ENCODE results near the gene HOXA5. TPM values are rescaled to one million over a fixed set of nuclear protein-coding genes. Genes with fewer than 3 reads are reported as not detected.
A peak's percentile ranks its signal among the peaks of the same experiment; 100 is the strongest.

The HOXA5 gene
- total and polyA plus RNA-seq, 2 donors, result 0.24 to 0.43 TPM

DNA sequence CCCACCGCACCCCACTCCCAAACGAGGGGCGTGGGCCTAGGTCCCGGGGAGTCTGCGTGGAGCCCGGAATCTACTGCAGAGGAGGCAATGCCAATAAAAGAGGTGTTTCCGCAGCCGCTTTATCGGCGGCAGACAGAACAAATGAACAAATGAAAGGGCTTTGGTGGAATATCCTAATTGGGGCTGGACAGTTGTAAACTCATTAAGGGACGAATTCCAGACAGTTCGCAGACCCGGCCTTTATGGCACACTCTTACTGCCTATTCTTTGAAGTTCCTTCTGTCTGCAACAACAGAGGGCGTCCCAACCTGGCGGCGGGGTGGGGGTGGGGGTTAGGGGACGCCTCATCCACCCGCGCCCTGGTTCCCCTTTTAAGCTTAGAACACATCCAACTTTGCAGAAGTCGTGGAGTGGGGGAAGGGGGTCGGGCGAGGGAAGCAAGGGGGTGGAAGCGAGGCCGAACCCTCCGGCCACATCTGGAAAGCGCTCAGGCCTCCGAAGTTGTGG lies 17.8 kb upstream of the HOXA5 start:
- Histone ChIP-seq H3K27me3 (ENCODE audit: control insufficient read depth in 2 of 2, insufficient read depth in 1 of 2, low read length in 1 of 2) (peaks cover 88 to 100% of the 10 kb centered on the region in 2 donors), H3K9me3 (ENCODE audit: control insufficient read depth in 2 of 2, insufficient read depth in 1 of 2, low read length in 1 of 2) (peaks cover 3 to 24% of the 10 kb centered on the region in 2 donors), H3K4me1 (ENCODE audit: control insufficient read depth in 2 of 2, insufficient read depth in 2 of 2, low read length in 2 of 2) (peaks cover 31 to 59% of the 10 kb centered on the region in 2 donors), H3K27ac (ENCODE audit: low read depth in 1 of 2, low read length in 1 of 2) (no peak overlapping the region), H3K4me3 (ENCODE audit: low read length in 2 of 2) (peak overlapping the region; percentile 56 to 73), H3K36me3 (ENCODE audit: control insufficient read depth in 2 of 2, insufficient read depth in 2 of 2, low read length in 1 of 2) (peaks cover 0 to 3% of the 10 kb centered on the region in 2 donors)
- WGBS, result 2% methylated on average over 27 of the region's 27 CpGs
- no peak for DNase-seq (ENCODE audit: low read depth in 6 of 9, low spot score in 9 of 9)

DNA sequence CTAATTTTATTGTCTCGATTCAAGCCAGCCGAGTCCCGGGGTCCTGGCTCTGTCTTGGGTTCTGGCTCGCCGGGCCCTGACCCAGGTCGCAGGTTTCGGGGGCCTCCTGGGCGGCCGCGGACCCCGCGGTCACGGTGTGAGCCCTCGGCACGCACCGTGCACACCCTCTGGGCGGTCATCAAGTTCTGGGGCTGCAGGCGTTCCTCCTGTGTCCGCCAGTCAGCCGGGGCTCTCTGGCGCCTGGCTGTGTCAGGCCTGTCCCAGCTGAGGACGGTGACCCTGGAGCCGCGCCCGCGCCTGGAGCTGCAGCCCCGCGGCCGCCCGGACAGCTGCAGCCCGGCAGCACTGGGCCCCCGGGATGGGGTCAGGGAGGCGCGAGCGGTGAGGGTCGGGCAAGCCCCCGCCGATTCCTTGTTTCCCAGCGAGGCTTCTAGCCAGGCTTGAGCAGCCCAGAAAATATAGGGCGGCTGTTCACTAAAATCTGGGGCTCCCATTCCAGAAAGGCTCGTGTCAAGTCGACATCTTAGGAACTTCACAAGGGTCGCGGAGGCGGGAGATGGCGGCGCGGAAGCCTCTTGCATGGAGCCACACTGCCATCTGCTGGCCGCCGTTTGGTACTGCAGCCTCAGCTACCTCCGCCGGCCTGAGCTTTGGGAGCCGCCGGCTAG lies 17.2 kb upstream of the HOXA5 start:
- peaks cover 27 to 59% of the 10 kb centered on the region in 2 donors for H3K4me1 ChIP-seq (ENCODE audit: control insufficient read depth in 2 of 2, insufficient read depth in 2 of 2, low read length in 2 of 2)
- peak overlapping the region; percentile 56 to 73 for H3K4me3 ChIP-seq (ENCODE audit: low read length in 2 of 2)
- DNase-seq (ENCODE audit: low read depth in 6 of 9, low spot score in 9 of 9), result peak; percentile 63 to 91 (median 82)
- WGBS, result under 1% methylated on average over 54 of the region's 54 CpGs
- peaks cover 88 to 100% of the 10 kb centered on the region in 2 donors for H3K27me3 ChIP-seq (ENCODE audit: control insufficient read depth in 2 of 2, insufficient read depth in 1 of 2, low read length in 1 of 2)
- peaks cover 3 to 24% of the 10 kb centered on the region in 2 donors for H3K9me3 ChIP-seq (ENCODE audit: control insufficient read depth in 2 of 2, insufficient read depth in 1 of 2, low read length in 1 of 2)
- no peak overlapping the region for H3K27ac ChIP-seq (ENCODE audit: low read depth in 1 of 2, low read length in 1 of 2)
- peaks cover 0 to 3% of the 10 kb centered on the region in 2 donors for H3K36me3 ChIP-seq (ENCODE audit: control insufficient read depth in 2 of 2, insufficient read depth in 2 of 2, low read length in 1 of 2)

DNA sequence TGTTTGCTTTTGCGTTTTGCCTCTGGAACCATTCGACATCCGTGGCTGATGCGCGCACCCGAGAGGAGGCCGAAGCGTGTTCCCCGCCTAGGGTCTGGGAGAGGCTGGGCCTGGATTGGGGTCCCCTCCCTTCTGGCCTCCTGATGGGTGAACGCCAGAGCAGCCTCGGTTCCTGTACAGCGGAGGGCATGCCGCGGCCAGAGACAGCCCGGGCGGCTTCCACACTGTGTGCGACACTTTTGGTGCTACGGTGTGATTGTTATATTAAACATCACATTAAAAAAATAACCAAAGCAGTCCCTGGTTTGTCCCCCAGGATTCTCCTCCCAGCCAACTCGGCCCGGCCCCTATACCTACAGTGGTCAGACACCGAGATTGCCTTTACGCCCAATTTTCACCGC lies 16.7 kb upstream of the HOXA5 start:
- DNase-seq (ENCODE audit: low read depth in 6 of 9, low spot score in 9 of 9), result peak in 1 of 9 donors; percentile 53
- WGBS, result 7% methylated on average over 23 of the region's 23 CpGs
- Histone ChIP-seq H3K36me3 (ENCODE audit: control insufficient read depth in 2 of 2, insufficient read depth in 2 of 2, low read length in 1 of 2) (peaks cover 0 to 3% of the 10 kb centered on the region in 2 donors), H3K27me3 (ENCODE audit: control insufficient read depth in 2 of 2, insufficient read depth in 1 of 2, low read length in 1 of 2) (peaks cover 91 to 100% of the 10 kb centered on the region in 2 donors), H3K27ac (ENCODE audit: low read depth in 1 of 2, low read length in 1 of 2) (no peak overlapping the region), H3K4me1 (ENCODE audit: control insufficient read depth in 2 of 2, insufficient read depth in 2 of 2, low read length in 2 of 2) (peaks cover 27 to 60% of the 10 kb centered on the region in 2 donors), H3K9me3 (ENCODE audit: control insufficient read depth in 2 of 2, insufficient read depth in 1 of 2, low read length in 1 of 2) (peaks cover 3 to 25% of the 10 kb centered on the region in 2 donors), H3K4me3 (ENCODE audit: low read length in 2 of 2) (peak overlapping the region; percentile 56 to 73)

DNA sequence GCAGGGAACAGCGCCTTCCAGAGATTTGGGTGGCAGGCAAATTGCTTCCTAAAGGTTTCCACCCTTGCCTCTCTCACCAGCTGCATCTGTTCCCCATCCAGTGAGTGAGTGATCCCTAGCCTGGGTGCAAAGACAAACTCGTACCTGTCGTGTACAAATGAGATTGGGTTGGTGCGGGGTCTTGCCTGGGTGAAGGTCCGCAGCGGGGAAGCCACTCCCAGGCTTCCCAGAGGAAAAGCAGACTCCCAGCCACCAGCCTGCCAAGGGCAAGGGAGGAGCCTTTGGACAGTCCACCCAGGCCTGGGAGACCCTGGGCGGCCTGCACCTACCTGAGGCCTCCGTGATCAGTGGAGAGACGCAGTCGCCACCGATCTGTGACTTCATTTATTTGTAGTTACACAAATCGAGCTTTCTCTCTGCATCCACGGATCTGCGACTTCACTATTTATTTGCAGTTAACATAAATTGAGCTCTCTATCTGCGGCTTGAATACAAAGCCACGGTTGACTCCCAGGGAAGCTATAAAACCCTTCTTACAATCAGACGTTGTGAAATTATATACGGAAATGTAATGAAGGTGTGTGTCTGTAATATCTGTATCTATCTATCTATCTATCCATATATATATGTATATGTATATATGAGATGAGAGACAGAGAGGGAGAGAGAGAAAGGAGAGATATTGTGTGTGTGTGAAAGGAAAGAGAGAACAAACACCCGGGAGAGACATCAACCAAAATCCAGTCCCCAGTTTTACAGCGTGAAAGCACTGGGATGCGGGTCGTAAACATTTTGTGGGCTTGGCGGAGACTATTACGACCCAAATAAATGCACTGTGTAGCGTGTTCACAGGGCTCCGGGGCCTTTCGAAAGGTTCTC lies 16.0 kb upstream of the HOXA5 start:
- Histone ChIP-seq H3K4me1 (ENCODE audit: control insufficient read depth in 2 of 2, insufficient read depth in 2 of 2, low read length in 2 of 2) (peaks cover 24 to 60% of the 10 kb centered on the region in 2 donors), H3K4me3 (ENCODE audit: low read length in 2 of 2) (peak overlapping the region in 1 of 2 donors; percentile 73), H3K27ac (ENCODE audit: low read depth in 1 of 2, low read length in 1 of 2) (no peak overlapping the region), H3K36me3 (ENCODE audit: control insufficient read depth in 2 of 2, insufficient read depth in 2 of 2, low read length in 1 of 2) (peaks cover 0 to 3% of the 10 kb centered on the region in 2 donors), H3K9me3 (ENCODE audit: control insufficient read depth in 2 of 2, insufficient read depth in 1 of 2, low read length in 1 of 2) (peaks cover 3 to 30% of the 10 kb centered on the region in 2 donors), H3K27me3 (ENCODE audit: control insufficient read depth in 2 of 2, insufficient read depth in 1 of 2, low read length in 1 of 2) (peaks cover 90 to 100% of the 10 kb centered on the region in 2 donors)
- no peak for DNase-seq (ENCODE audit: low read depth in 6 of 9, low spot score in 9 of 9)
- 47% methylated on average over 27 of the region's 27 CpGs for WGBS

DNA sequence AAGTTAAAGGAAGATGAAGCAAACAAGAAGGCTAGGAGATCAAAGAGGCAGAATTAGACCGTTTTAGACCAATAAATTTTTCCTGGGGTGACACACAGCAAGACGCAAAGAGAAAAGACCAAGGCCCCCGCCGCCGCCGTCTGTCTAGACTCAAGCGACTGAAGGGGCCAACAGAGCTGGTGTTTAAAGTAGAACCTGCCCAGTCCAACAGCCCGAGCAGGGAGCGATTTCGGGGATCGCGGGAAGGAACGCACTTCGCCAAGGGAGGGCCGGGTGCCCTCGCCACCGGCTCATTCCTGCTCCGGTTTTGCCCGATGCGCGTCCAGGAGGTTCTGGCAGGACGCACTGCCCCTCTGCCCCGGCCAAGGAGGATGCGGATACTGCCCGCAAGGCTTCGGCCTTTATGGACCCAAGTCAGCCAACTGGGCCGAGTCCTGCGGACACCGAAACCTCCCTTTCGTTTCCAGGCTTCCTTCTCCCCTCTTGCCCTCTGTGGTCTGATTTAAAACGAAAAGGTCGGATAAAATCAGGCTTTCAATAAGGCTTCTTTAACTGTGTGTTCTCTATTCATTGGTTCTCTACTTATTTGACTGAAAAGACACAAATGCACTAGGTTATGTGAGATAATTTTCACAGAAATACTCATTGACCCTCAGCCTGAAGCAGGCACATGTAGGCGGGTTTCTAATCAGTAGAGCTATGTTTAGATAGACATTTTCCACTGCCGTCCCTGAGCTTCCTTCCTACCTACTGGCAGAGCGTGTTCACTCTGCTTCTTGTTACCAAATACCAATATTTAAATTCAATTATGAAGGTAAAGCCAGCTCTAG lies 15.2 kb upstream of the HOXA5 start:
- WGBS, result 24% methylated on average over 35 of the region's 35 CpGs
- H3K4me1 ChIP-seq (ENCODE audit: control insufficient read depth in 2 of 2, insufficient read depth in 2 of 2, low read length in 2 of 2), result peaks cover 26 to 54% of the 10 kb centered on the region in 2 donors
- peaks cover 3 to 25% of the 10 kb centered on the region in 2 donors for H3K9me3 ChIP-seq (ENCODE audit: control insufficient read depth in 2 of 2, insufficient read depth in 1 of 2, low read length in 1 of 2)
- H3K36me3 ChIP-seq (ENCODE audit: control insufficient read depth in 2 of 2, insufficient read depth in 2 of 2, low read length in 1 of 2), result peaks cover 0 to 3% of the 10 kb centered on the region in 2 donors
- H3K27ac ChIP-seq (ENCODE audit: low read depth in 1 of 2, low read length in 1 of 2), result peak overlapping the region in 1 of 2 donors; percentile 8
- no peak for DNase-seq (ENCODE audit: low read depth in 6 of 9, low spot score in 9 of 9)
- no peak overlapping the region for H3K4me3 ChIP-seq (ENCODE audit: low read length in 2 of 2)
- peaks cover 93 to 100% of the 10 kb centered on the region in 2 donors for H3K27me3 ChIP-seq (ENCODE audit: control insufficient read depth in 2 of 2, insufficient read depth in 1 of 2, low read length in 1 of 2)

DNA sequence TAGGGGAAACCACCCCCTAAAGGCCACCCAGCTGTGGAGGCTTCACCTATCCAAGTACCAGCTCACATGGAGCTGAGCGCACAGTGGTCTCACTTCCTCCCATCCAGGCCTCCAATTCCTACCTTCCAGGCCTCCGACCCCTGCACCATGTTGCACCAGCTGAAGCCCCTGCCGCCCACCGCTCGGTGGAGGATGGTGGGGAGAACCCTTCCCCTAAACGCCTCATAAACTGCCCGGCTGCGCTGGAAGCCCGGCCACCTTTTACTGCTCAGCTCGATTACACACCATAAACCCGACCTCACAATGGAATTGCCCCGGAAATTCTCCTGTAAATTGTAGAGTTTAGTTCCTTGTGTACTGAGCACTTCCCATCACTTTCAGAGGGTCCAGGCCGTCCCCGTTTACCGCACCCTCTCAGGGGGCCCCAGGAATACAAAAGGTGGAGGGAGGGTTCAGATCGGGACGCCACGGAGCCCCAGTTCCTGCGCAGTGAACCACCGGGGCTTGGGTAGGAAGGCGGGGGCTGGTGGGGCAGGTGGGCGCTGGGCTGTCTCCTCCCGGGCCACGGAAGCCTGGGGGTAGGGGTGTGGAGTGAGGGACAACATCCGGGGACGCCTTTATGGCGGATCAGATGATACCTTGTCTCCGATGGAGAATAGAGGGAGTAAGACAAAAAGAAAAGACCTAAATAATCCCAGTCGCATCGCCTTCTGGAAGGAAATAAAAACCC lies 14.4 kb upstream of the HOXA5 start:
- Histone ChIP-seq H3K36me3 (ENCODE audit: control insufficient read depth in 2 of 2, insufficient read depth in 2 of 2, low read length in 1 of 2) (no peaks in the 10 kb centered on the region), H3K4me3 (ENCODE audit: low read length in 2 of 2) (no peak overlapping the region), H3K4me1 (ENCODE audit: control insufficient read depth in 2 of 2, insufficient read depth in 2 of 2, low read length in 2 of 2) (peaks cover 26 to 51% of the 10 kb centered on the region in 2 donors), H3K27ac (ENCODE audit: low read depth in 1 of 2, low read length in 1 of 2) (no peak overlapping the region), H3K27me3 (ENCODE audit: control insufficient read depth in 2 of 2, insufficient read depth in 1 of 2, low read length in 1 of 2) (peaks cover 94 to 100% of the 10 kb centered on the region in 2 donors), H3K9me3 (ENCODE audit: control insufficient read depth in 2 of 2, insufficient read depth in 1 of 2, low read length in 1 of 2) (peaks cover 3 to 26% of the 10 kb centered on the region in 2 donors)
- WGBS, result 6% methylated on average over 30 of the region's 30 CpGs
- peak in 1 of 9 donors; percentile 41 for DNase-seq (ENCODE audit: low read depth in 6 of 9, low spot score in 9 of 9)

DNA sequence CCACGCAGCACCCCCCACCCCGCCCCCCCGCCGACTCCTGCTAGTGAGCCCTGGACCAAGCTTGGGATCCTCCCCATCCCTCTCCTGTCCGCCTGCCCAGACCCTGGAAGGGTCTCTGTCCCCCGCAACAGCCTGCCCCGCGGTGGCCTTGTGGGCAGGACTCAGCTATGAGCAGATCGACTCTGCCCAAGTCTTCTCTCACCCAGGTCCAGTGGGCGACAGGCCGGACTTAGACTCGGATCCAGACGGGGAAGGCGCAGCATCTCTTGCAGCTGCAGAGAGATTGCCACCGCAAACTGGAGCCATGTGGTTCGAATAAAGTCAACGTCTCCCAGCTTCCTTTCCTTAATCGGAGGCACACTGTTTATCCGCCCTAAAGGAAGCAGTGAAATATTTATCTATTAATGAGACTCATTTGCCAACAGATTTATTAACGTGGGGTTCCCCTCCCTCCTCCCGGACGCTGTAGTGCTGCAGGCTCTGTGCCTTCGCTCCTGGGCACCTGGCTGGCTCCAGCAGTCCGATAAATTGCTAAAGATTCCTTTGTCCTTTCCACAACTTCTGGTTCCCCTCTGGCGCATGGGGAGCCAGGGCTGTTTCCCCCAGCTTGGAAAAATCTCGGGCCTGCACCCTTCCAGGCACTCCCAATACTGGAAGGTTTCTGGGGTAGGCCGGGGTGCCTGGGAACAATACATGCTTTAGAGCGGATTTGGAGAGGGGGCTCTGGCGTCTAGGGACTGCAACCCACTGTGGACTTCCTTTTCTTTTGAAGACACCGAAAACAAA lies 13.6 kb upstream of the HOXA5 start:
- Histone ChIP-seq H3K36me3 (ENCODE audit: control insufficient read depth in 2 of 2, insufficient read depth in 2 of 2, low read length in 1 of 2) (no peaks in the 10 kb centered on the region), H3K9me3 (ENCODE audit: control insufficient read depth in 2 of 2, insufficient read depth in 1 of 2, low read length in 1 of 2) (peaks cover 3 to 31% of the 10 kb centered on the region in 2 donors), H3K27me3 (ENCODE audit: control insufficient read depth in 2 of 2, insufficient read depth in 1 of 2, low read length in 1 of 2) (peaks cover 96 to 100% of the 10 kb centered on the region in 2 donors), H3K27ac (ENCODE audit: low read depth in 1 of 2, low read length in 1 of 2) (no peak overlapping the region), H3K4me3 (ENCODE audit: low read length in 2 of 2) (peak overlapping the region in 1 of 2 donors; percentile 60), H3K4me1 (ENCODE audit: control insufficient read depth in 2 of 2, insufficient read depth in 2 of 2, low read length in 2 of 2) (peaks cover 30 to 55% of the 10 kb centered on the region in 2 donors)
- 7% methylated on average over 30 of the region's 30 CpGs for WGBS
- peak in 1 of 9 donors; percentile 37 for DNase-seq (ENCODE audit: low read depth in 6 of 9, low spot score in 9 of 9)

Measured in thymus (tissue), 11 donors.